ACHN (cell line): ENCODE measurements around the gene PUS1.
"Not testable (repeated sequence)": the region's sequence is repeated elsewhere in the genome, so short reads cannot be mapped to it uniquely, and the experiment has no call there.

Experiments
- DNase-seq: peaks from one replicate; pipeline ENCODE4 v3.0.0-alpha.2; 2015
- in situ Hi-C: cut with HindIII; loops from 2 replicates; pipeline ENCODE4 v1.10.0; 2017; ENCODE audit warnings: low sequenced_read_pairs, low pct_ligation_motif_present, low pct_unique_long_range_greater_than_20kb

PUS1 gene

DNA sequence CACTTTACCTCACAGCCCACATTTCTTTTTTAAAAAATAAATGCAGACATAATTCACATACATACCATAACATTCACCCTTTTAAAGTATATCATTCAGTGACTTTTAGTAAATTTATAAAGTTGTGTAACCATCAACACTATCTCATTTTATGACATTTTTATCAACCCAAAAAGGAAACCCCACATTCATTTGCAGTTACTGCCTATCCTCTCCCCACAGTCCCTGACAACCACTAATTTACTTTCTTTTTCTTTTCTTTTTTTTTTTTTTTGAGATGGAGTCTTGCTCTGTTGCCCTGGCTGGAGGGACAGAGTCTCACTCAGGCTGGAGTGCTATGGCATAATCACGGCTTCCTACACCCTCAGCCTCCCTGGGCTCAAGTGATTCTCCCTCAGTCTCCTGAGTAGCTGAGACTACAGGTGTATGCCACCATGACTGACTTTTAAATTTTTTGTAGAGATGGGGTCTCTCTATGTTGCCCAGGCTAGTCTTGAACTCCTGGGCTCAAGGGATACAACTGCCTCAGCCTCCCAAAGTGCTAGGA, 19.2 kb downstream of the PUS1 start:
- in situ Hi-C loops, result no loop called here
- DNase-seq, result no peak

DNA sequence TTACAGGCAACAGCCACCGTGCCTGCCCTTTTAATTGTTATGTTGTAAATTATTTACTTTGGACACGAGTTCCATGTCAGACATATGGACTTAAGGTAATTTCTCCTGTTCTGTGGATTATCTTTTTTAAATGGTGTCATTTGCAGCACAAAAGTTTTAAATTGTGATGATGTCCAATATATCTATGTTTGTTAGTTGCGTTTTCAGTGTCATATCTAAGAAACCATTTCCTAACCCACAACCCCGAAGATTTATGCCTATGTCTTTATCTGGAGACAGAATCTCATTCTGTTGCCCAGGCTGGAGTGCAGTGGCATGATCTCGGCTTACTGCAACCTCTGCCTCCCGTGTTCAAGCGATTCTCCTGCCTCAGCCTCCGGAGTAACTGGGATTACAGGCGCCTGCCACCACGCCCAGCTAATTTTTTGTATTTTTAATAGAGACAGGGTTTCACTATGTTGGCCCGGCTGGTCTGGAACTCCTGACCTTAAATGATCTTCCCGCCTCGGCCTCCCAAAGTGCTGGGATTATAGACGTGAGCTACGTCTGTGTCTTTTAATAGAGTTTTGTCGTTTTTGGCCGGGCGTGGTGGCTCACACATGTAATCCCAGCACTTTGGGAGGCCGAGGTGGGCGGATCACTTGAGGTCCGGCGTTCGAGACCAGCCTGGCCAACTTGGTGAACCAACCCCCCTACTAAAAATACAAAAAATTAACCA, 19.8 kb downstream of the PUS1 start:
- in situ Hi-C loops, DNase-seq: not testable (repeated sequence)

DNA sequence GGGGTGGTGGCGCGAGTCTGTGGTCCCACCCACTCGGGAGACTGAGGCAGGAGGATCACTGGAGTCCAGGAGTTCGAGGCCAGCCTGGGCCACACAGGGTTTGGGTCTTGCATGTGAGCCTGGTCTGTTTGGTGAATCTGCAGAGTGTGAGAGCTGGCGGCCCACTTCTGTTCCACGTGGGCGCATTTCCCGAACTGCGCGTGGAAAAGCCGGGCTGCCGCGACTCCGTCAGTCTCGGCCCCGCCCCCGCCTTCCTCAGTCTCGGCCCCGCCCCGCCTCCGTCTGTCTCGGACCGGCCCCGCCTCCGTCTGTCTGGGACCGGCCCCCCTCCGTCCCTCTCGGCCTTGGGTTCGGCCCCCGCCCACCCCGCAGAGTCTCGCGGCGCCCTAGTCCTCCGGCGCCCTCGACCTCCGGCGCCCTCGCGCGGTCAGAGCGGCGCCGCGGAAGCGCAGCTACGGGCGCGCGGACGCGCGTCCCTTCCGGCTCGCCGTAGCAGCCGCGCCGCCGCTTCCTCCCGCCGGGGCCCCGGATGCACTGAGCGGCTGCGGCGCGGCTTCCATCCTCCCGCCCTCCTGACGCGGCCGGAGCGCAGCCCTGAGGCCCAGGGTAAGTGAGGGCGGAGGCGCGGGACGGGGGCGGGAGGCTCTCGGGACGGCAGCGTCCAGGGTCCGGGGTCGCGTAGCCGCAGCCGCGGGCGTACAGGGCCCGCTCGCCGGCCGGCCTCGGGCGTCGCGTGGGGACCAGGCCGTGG, 20.5 kb downstream of the PUS1 start, which contains the start of gene EP400:
Gene EP400 (plus strand): TSS at position 512 of the 751 bp plus-strand sequence. CDS start 10,678 bp downstream, outside the sequence.
- in situ Hi-C loops, result no loop called here
- DNase-seq, result peak; percentile 98

DNA sequence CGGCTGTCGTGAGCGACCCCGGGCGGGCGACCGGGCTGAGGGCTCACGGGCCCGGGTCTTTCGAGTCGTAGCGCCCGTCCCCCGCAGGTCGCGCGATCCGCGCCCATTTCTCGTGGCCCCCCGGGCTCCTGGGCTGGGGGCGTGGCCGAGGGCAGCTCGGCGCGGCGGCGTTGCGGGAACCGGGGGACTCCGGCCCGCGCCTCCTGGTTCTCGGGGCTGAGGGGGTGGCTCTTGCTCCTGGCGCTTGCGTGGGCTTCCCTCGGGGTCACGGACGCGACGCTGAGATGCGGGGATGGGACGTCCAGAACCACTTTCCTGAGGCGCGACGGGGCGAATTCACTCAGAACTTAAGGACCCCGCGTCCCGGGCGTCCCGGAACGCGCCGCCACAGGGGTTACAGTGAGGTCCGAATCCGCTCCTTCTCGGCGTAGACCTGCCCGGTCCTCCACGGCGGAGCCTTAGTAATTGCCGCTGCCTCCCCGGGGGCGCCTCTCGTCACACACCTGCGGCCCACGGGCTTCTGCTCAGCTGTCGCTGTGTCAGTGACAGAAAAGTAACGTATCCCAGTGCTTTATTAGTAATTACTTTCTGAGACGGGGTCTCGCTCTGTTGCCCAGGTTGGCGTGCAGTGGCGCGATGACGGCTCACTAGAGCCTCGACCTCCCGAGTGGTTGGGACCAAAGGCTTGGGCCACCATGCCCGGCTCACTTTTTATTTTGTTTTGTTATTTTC, 21.3 kb downstream of the PUS1 start:
- in situ Hi-C loops, result no loop called here
- DNase-seq, result peak; percentile 44

DNA sequence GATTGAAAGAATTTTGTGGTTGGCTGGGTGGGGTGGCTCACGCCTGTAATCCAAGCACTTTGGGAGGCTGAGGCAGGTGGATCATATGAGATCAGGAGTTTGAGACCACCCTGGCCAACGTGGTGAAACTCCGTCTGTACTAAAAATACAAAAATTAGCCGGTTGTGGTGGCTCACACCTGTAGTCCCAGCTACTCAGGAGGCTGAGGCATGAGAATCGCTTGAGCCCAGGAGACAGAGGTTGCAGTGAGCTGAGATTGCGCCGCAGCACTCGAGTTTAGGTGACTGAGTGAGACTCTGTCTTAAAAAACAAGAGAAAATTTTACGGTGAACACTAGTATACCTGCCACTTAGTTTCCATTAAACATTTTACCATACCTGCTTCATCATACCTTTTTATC, 24.7 kb downstream of the PUS1 start:
- in situ Hi-C loops, DNase-seq: not testable (repeated sequence)

DNA sequence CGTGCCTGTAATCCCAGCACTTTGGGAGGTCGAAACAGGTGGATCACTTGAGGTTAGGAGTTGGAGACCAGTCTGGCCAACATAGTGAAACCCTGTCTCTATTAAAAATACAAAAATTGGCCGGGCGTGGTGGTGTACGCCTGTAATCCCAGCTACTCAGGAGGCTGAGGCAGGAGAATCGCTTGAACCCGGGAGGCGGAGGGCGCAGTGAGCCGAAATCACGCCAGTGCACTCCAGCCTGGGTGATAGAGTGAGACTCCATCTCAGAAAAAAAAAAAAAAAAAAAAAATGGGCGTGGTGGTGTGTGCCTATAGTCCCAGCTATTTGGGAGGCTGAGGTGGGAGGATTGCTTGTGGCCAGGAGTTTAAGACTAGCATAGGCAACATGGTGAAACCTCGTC, 25.4 kb downstream of the PUS1 start:
- in situ Hi-C loops, DNase-seq: not testable (repeated sequence)

DNA sequence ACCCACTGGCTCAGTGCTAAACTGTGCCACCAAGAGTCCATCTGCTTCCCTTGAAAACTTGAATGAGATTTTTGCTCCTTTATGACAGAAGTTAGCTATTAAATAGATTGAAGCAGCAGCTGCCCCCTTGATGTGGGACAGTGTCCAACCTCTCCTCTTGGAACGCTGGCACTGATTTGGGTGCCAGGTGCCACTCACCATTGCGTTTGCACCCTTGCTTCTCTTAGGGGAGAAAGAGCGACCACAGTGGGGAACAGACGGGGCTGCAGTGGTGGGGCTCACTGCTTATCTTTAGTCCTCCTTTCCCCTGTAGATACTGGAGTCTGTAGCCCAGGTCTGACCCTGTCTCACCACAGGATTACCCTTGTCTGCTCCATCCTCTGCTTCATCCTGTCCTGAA, 30.0 kb downstream of the PUS1 start:
- in situ Hi-C loops, result no loop called here
- no peak for DNase-seq

DNA sequence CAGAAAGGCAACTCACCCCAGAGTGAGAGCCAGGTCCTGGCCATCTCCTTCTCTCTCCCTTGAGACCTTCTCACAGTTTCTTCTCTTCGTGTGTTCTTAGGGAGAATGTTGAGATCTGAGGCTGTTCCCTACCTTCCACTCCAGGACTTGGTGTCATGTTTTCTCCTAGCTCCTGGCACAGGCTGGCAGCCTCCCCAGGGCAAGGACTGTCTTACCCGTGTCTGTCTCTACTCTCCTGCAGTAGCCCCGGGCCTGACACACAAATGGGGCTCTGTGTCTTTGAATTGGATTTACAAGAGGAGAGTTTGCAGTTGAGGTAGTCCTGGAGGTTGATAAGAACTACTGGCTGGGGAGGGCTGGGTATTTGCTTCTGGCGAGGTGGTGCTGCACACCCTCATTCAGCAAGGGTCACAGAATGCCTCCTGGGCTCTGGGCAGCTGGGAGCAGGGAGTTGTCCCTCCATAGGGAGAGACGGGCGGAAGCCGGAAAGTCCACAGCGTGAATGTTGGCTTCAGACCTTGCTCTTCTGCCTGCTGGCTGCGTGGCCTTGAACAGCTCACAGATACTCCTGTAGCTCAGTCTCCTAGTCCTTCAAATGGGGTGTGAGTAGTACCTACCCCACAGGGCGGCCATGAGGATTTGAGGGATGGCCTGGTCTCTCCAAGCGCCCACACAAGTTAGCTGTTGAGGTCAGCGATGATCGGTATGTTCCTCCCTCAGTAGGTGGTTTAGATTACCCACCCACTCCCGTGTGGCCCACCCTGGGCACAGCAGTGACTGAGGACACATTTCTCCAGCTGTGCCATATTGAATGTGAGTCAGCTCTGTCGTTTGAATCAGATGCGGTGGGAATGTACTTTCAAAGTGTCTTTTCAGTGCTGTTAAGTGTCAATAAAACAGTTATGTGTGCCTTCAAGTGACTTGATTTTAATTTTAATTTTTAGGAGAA, 30.8 kb downstream of the PUS1 start:
- DNase-seq, result no peak
- in situ Hi-C loops, result no loop called here

DNA sequence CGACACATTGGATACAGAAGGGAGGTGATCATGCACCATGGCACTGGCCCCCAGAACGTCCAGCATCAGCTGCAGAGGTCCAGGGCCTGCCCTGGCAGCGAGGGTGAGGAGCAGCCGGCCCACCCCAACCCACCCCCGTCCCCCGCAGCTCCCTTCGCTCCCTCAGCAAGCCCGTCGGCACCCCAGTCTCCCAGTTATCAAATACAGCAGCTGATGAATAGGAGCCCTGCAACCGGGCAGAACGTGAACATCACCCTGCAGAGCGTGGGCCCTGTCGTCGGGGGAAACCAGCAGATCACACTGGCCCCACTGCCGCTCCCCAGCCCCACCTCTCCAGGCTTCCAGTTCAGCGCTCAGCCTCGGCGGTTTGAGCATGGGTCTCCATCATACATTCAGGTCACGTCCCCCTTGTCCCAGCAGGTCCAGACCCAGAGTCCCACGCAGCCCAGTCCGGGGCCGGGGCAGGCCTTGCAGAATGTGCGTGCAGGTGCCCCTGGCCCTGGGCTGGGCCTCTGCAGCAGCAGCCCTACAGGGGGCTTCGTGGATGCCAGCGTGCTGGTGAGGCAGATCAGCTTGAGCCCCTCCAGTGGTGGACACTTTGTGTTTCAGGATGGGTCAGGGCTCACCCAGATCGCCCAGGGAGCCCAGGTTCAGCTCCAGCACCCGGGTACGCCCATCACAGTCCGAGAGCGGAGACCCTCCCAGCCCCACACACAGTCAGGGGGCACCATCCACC, 31.7 kb downstream of the PUS1 start:
- in situ Hi-C loops, DNase-seq: not testable (repeated sequence)

DNA sequence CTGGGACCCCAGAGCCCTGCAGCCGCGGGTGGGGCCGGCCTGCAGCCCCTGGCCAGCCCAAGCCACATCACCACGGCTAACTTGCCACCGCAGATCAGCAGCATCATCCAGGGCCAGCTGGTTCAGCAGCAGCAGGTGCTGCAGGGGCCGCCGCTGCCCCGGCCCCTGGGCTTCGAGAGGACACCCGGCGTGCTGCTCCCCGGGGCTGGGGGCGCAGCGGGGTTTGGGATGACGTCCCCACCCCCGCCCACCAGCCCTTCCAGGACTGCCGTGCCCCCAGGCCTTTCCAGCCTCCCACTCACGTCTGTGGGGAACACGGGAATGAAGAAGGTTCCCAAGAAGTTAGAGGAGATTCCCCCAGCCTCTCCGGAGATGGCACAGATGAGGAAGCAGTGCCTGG, 32.3 kb downstream of the PUS1 start:
- DNase-seq, in situ Hi-C loops: not testable (repeated sequence)

DNA sequence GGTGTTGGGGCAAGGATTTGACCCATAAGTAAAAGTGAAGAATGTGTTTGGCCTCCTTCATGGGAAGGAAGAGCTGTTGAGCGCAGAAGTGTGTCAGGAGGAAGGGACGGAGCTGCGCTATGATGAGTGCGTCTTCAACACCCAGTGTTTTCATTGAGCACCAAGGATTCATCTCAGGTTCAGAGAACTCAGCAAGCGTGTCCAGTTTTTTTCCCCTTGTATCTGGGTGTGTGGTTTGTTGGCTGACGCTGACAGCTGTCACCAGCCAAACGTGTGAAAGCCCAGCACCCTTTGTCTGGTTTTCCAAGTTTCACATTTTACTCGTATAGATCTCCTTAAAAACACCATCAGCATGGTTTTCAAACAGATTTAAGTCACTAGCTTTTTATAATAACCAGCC, 33.0 kb downstream of the PUS1 start:
- in situ Hi-C loops, result no loop called here
- DNase-seq, result no peak

DNA sequence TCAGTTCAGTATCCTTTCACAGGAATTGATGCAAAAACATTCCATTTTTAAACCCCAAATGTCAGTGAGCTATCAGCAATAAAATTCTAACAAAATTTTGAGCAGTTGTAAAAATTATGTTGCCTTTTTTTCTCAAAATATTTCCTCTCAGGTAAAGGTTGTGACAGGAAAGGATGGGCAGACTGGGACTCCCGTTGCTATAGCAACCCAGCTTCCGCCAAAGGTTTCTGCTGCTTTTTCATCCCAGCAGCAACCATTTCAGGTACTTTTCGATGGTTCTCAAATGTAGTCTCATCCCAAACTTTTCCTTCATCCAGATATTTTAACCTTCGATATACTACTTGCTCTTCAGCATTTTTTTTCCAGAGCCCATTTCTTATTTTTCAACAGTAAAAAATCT, 34.3 kb downstream of the PUS1 start:
- in situ Hi-C loops, result no loop called here

DNA sequence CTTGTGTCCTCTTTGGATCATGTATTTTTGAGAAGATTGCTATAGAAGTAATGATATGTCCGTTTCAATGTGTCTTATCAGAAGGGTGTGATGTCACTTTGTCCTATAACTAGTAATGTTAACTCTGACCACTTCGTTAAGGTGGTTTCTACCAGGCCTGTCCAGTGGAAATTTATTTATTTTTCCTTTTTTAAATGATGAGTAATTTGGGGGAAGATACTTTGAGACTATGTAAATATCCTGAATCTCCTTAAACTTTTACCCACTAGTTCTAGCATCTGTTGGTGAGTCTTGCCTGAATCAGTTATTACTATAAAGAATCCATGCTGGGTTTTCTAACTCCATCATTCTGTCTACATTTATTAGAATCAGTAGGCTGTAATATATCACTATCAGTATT, 36.0 kb downstream of the PUS1 start:
- no peak for DNase-seq
- in situ Hi-C loops, result no loop called here

More for the DNA sequence above, 34.3 kb downstream of the PUS1 start:
- no peak for DNase-seq

DNA sequence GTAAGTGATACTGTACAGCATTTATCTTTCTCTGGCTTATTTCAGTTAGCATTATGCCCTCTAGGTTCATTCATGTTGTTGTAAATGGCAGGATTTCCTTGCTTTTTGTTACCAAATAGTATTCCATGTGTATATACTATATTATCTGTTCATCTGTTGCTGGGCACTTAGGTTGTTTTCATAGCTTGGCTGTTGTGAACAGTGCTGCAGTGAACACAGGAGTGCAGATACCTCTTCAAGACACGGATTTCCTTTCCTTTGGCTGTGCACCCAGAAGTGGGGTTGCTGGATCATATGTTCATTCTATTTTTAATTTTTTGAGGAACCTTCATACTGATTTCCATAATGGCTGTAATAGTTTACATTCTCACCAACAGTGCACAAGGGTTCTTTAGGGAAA, 42.1 kb downstream of the PUS1 start:
- no peak for DNase-seq
- in situ Hi-C loops, result no loop called here

DNA sequence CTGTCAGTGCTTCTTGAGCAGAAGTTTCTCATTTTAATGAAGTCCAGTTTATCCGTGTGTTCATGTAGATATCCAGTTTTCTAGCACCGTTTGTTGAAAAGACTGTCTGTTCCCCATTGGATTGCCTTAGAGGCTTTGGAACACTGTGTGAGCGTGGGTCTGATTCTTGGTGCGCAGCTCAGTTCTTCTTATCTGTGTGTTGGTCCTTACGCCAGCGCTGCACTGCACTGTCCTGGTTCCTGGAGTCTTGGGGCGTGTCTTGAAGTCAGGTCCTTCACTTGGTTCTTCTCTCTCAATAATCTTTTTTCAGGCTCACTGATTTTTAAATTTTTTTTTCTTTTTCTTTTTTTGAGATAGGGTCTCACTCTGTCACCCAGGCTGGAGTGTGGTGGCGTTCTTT, 46.2 kb downstream of the PUS1 start:
- no peak for DNase-seq
- in situ Hi-C loops, result no loop called here

DNA sequence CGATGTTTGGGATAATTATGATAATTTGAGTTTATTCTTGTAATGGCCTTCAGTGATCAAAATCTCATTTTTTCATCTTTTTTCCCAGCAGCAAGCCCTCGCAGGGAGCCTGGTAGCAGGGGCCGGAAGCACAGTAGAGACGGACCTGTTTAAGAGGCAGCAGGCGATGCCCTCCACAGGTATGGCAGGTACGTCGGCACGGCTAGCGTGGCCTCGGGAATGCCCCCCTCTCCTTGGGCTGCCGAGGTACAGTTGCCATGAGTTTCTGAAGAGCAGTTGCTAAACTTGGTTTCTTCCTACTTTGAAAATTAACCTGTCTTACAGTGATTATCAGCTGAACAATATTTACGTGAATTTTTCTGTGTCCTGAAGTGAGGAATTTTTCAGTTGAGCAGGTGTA, 50.5 kb downstream of the PUS1 start:
- no peak for DNase-seq
- in situ Hi-C loops, result no loop called here

DNA sequence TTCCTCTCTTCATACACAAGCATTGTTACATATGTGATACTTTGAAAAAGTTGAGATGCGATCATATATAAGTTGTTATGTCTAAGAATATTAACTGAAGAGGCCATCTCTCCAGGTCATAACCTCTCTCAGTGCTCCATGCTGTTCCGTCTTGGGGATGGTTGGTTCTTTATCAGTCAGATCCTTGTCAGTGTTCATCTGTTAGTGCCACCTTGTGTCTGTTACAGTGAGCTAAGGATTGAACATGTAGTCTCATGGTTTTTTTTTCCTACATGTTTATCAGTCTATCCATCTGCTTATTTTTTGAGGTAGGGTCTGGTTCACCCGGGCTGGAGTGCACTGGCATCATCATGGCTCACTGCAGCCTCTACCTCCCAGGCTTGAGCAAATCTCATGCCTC, 51.2 kb downstream of the PUS1 start:
- in situ Hi-C loops, result no loop called here
- peak; percentile 30 for DNase-seq
